ENCODE data around the gene CRADD. TPM values are rescaled to one million over a fixed set of nuclear protein-coding genes. Genes with fewer than 3 reads are reported as not detected.
"Not testable (repeated sequence)": the region's sequence is repeated elsewhere in the genome, so short reads cannot be mapped to it uniquely, and the experiment has no call there.

CRADD gene
- total RNA-seq, 1 donor from 2014 or later, result 39.5 TPM

- DNase-seq, result peak; percentile 28
Observed at GRCh38 chr12:93785249-93786010, 108.3 kb downstream of the CRADD start.

DNA sequence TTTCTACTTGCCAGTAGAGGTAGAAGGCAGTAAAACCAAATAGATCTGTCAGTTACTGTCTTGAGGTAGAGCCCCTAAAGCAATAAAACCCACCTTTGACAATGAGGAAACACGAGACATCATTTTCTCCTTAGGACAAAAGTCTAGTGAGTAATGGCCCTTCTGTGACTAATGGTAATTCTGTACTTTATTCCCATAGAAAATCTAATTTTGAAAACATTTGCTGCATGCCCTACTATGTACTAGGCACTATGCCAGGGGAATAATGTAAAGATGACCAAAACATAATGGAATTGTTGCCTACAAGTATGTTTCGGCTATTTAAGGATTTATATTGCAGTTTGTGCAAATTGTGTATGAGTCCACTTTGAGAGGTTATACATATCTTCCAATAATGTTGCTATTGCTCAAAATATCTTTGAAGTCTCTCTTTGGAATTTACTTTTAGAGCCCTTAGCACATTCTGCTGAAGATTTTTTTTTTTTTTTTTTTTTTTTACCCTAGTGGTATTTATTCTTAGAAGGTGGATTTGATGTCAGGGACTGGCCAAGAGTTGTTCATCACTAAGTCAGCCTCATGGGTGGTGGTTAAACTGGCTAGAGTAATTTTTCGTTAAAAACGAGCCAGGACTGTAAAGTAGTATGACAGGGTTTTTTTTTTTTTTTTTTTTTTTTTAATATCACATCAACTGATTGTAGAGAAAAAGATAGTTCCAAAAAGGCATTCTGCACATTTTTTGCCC lies 109.7 kb downstream of the CRADD start:
- DNase-seq, result peak; percentile 70

- DNase-seq, result no peak
Observed at GRCh38 chr12:93788853-93789252, 111.7 kb downstream of the CRADD start.

DNA sequence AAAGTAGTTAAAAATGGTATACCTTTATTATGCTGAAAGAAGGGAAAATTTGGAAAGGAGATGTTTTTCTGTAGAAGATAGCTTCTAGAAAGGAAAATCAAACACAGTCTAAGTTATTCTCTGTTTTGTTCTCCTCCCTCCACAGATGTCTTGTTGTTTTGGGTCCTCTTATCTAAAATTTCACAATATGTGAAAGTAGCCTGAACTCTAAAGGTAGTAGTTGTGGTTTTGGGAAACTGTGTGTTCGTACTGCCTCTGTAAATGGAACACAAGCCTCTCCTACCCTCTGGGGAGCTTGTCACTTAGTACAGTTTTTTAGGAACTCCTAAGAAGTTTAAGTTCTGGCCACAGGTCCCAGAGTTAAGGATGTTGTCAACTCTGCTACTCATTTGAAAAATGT lies 112.6 kb downstream of the CRADD start:
- DNase-seq, result no peak

DNA sequence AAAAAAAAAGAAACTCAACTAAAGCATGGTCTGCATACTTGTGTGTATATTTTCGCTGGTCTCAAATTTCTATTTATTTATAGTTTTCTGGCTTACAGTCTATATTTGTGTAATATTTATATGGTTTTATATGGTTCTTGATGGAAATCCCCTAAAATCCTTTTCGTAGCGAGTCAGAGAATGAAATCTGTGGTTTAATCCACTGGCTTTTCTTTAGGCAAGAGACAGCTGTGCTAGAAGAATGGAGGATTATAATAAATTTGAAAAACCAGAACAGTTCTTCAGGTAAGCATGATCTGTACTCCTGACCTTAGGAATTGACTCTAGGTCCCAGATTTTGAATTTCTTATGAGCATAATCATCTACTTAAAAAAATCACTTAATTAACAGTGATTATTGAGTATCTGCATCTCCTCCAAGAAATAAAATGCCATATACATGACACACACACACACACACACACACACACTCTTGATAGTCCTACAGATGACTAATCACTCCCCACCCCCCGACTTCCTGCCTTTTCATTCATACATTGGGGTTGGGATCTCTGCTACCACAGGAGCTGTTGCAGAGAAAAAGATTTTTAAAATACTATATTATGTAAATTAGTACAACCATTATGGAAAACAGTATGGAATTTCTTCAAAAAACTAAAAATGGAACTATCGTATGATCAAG lies 113.4 kb downstream of the CRADD start:
- DNase-seq, result peak; percentile 58

- no peak for DNase-seq
Observed at GRCh38 chr12:93793007-93793406, 115.8 kb downstream of the CRADD start.

DNA sequence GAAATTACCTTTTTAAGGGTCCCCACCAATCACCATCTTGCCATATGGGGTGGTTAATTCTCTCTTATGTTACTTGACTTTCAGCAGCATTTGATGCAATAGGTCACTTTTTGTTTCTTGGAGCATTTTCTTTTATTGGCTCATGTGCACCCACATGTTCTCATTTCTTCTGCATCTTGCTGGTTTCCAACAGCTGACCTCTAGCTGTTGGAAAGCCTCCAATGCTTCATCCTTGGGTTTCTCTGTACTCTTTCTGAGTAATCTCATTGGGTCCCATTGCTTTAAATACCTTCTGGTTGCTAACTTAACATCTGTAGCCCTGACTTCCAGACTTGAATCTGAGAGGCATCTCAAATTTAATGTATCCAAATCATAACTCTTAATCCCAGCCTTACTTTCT lies 116.8 kb downstream of the CRADD start:
- peak; percentile 51 for DNase-seq

- DNase-seq, result no peak
Observed at GRCh38 chr12:93794738-93795137, 117.6 kb downstream of the CRADD start.

- DNase-seq, result no peak
Observed at GRCh38 chr12:93795352-93795751, 118.2 kb downstream of the CRADD start.

- no peak for DNase-seq
Observed at GRCh38 chr12:93796729-93797128, 119.6 kb downstream of the CRADD start.

DNA sequence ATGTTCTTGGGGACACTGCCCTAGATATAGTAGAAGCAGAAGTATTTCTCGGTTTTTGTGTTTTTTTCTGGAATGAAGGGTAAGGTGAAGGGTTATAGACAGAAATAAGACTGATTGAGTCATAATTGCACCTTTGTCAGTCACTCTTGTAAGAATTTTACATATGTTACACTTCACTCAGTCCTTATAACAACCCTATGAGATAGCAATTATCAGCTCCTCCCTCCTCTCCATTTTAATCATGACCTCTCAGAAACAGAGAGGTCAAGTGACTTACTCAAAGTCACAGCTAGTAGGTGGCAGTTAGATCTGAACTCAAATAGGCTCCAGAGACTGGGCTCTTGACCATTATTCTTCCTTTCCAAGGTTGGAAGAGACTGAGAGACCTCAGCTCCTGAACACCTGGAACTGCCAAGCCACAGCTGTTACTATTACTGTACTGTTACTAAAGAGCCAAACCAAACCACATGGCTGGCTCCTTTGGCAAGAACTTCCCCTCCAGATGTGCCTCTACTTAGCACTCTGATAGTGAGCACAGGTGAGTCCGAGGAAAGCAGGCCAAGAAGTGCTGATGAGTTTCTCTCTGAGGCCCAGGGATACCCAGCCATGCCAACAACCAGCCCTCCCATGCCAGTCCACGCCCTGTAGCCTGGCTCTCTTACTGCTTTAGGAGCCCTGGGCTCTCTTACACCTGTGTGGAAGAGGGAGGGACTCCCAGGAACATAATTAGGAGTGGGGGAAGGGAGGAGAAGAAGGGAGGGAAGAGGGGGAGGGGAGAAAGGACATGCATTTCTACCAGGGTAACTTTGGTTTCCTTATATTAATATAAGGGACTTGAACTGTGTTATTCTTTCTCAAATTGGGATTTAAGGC lies 121.3 kb downstream of the CRADD start:
- no peak for DNase-seq

DNA sequence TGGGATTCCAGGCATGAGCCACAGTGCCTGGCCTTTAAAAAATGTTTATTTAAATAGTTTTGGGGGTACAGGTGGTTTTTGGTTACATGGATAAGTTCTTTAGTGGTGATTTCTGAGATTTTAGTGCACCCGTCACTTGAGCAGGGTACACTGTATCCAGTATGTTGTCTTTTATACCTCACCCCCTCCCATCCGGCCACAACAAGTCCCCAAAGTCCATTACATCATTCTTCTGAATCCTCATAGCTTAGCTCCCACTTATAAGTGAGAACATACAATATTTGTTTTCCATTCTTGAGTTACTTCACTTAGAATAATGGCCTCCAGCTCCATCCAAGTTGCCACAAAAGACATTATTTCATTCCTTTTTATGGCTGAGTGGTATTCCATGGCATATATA lies 124.5 kb downstream of the CRADD start:
- not testable (repeated sequence) for DNase-seq

GRCh38 chr12:93802293-93802692 lies 125.1 kb downstream of the CRADD start:
- no peak for DNase-seq

GRCh38 chr12:93802698-93803423 lies 125.7 kb downstream of the CRADD start:
- peak; percentile 63 for DNase-seq

DNA sequence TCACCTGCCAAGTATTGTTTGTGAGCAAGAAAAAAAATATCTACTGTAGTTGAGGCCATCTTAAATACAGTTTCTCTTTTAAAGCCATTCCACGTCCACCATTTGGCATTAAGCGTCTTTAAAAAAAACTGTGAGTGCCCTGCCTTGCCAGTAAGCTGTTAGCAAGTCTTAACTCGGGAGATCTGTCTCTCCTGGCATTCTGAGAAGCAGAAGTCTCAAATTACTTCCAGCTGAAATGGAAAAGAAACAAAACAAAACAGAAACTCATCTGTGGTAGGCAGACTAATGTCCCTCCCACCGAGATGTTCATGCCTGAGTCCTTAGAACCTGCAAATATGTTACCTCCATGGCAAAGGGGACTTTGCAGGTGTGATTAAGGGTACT lies 126.2 kb downstream of the CRADD start:
- DNase-seq, result peak; percentile 91

GRCh38 chr12:93804392-93805179 lies 127.4 kb downstream of the CRADD start:
- DNase-seq, result no peak

GRCh38 chr12:93805736-93806141 lies 128.6 kb downstream of the CRADD start:
- peak; percentile 82 for DNase-seq

DNA sequence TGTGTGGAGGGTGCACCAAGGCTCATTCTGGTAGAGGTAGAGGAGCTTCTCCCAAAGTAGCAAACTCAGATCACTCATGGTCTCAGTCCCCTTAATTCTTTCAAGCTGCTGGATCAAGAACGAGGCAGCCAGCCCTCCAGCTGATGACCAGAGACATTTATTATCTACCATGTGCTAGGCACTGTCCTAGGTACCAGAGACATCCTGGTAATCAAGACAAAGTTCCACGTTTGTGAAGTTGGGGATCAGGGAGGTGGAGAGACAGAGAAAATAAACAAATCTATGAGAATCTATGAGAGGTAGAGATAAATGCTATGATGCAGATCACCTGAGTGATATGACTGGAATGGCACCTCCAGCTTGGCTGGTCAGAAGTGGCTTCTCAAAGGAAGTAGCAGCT lies 130.2 kb downstream of the CRADD start:
- DNase-seq, result no peak

GRCh38 chr12:93808169-93808899 lies 131.2 kb downstream of the CRADD start:
- DNase-seq, result no peak

DNA sequence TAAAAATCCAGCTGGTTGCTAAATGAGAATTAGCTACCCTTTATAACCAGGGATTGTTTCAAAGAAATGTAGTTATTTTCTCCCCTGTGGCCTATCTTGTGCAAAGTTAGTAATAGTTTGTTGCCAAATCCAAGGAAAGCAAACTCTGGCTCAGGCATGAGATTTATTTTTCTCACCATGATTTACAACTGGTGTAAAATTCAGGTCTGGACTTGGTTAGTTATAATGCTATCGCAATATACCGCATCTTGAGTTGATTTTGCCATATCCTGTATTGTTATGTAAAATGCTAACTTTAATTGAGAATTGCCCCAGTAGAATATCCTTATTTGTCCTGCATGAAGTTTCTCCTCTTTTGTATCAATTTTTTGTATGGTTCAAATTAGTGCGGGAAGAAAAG lies 135.5 kb downstream of the CRADD start:
- DNase-seq, result no peak

Data from tongue (tissue), 2 donors.